Calu3 (cell line): ENCODE results near the gene B9D2. TPM values are rescaled to one million over a fixed set of nuclear protein-coding genes. Genes with fewer than 3 reads are reported as not detected.

Experiments
- BruUV-seq: library from RNA; stranded (reverse); fragments of 400-500 nt; replicated peaks from 2 replicates; lab custom pipeline; 2021; lab: Mats Ljungman, UMichigan
- CTCF ChIA-PET: fragments of 300-600 bp; sonication (Branson Sonifier 250); formaldehyde crosslinking; loops from one replicate; lab custom pipeline; 2022; ENCODE audit warnings: antibody characterized with exemption; lab: Charles Lee
- DNase-seq: peaks from one replicate; pipeline ENCODE4 v3.0.0; 2022
- H3K27ac Mint-ChIP-seq: one replicate; pipeline ENCODE4 v1.8.0; 2022; ENCODE audit warnings: mixed read lengths; ENCODE audit not compliant: unreplicated experiment
- H3K27me3 Mint-ChIP-seq: one replicate; pipeline ENCODE4 v1.8.0; 2022; ENCODE audit warnings: mixed read lengths; ENCODE audit not compliant: unreplicated experiment
- H3K36me3 Mint-ChIP-seq: one replicate; pipeline ENCODE4 v1.8.0; 2022; ENCODE audit warnings: mild to moderate bottlenecking, moderate library complexity, mixed read lengths; ENCODE audit not compliant: insufficient read depth, unreplicated experiment
- H3K4me1 Mint-ChIP-seq: one replicate; pipeline ENCODE4 v1.8.0; 2022; ENCODE audit warnings: mild to moderate bottlenecking, low read depth, mixed read lengths; ENCODE audit not compliant: unreplicated experiment
- H3K4me3 Mint-ChIP-seq: one replicate; pipeline ENCODE4 v1.8.0; 2022; ENCODE audit warnings: mild to moderate bottlenecking, low read depth, moderate library complexity, mixed read lengths; ENCODE audit not compliant: unreplicated experiment
- H3K9me3 Mint-ChIP-seq: one replicate; pipeline ENCODE4 v1.8.0; 2022; ENCODE audit warnings: low read depth, mixed read lengths; ENCODE audit not compliant: unreplicated experiment
- CTCF ChIP-seq: fragments of 200-600 bp; IDR thresholded peaks from one replicate; pipeline ENCODE4 v1.8.0; 2022; ENCODE audit warnings: antibody characterized with exemption; ENCODE audit not compliant: unreplicated experiment
- intact Hi-C: fragments of 100-400 bp; cut with micrococcal nuclease; formaldehyde crosslinking; loops from one replicate; pipeline ENCODE4 v1.10.0; 2022; ENCODE audit not compliant: unreplicated experiment
- total RNA-seq: library from RNA; stranded (reverse); gene quantifications from 2 replicates; pipeline ENCODE4 v1.2.3, GENCODE V29; 2022

Gene B9D2
- total RNA-seq, 1 experiment from 2014 or later = 6.4 TPM

GRCh38 chr19:41344162-41344561 is 19.8 kb downstream of the B9D2 start:
- BruUV-seq = no TSS peak
- CTCF ChIA-PET = no interaction called here
- Mint-ChIP-seq H3K27ac (no peak overlapping the region), H3K9me3 (no peaks in the 10 kb centered on the region), H3K4me3 (no peak overlapping the region), H3K36me3 (peaks cover 7% of the 10 kb centered on the region), H3K4me1 (no peaks in the 10 kb centered on the region), H3K27me3 (no peaks in the 10 kb centered on the region)
- TF ChIP-seq CTCF = no peak
- no peak for DNase-seq
- intact Hi-C loops = loop anchor here (10.0 kb wide), 1 partner anchor 231 kb away; the partner anchor contains the start of gene CEACAM21

- no peak overlapping the region for H3K27ac Mint-ChIP-seq
- DNase-seq = peak; percentile 69
- no peaks in the 10 kb centered on the region for H3K4me1 Mint-ChIP-seq
- H3K9me3 Mint-ChIP-seq = no peaks in the 10 kb centered on the region
- CTCF ChIA-PET = interaction anchor here (0.7 to 1.8 kb wide), 5 partner anchors 9 to 563 kb away, joined by 4 to 7 read pairs (median 6); partner anchors contain the start of genes DMAC2 and HNRNPUL1
- intact Hi-C loops = loop anchor here (10.0 kb wide), 1 partner anchor 233 kb away; the partner anchor contains the start of gene CEACAM21
- no TSS peak for BruUV-seq
- H3K36me3 Mint-ChIP-seq = peaks cover 7% of the 10 kb centered on the region
- H3K4me3 Mint-ChIP-seq = no peak overlapping the region
- H3K27me3 Mint-ChIP-seq = no peaks in the 10 kb centered on the region
- peak; percentile 30 for TF ChIP-seq CTCF
Observed at GRCh38 chr19:41341669-41342490, 22.1 kb downstream of the B9D2 start.

GRCh38 chr19:41339936-41340335 is 24.0 kb downstream of the B9D2 start:
- Mint-ChIP-seq H3K36me3 (peaks cover 7% of the 10 kb centered on the region), H3K9me3 (no peaks in the 10 kb centered on the region), H3K27ac (no peak overlapping the region), H3K27me3 (no peaks in the 10 kb centered on the region), H3K4me1 (no peaks in the 10 kb centered on the region), H3K4me3 (no peak overlapping the region)
- no peak for DNase-seq
- CTCF ChIA-PET = interaction anchor here (0.6 kb wide), 1 partner anchor 37 kb away, joined by 3 read pairs; no protein-coding TSS in a partner anchor
- intact Hi-C loops = loop anchor here (10.0 kb wide), 1 partner anchor 235 kb away; the partner anchor contains the start of gene CEACAM21
- BruUV-seq = TSS peak; percentile 45
- no peak for TF ChIP-seq CTCF

- H3K27me3 Mint-ChIP-seq = no peaks in the 10 kb centered on the region
- H3K9me3 Mint-ChIP-seq = no peaks in the 10 kb centered on the region
- CTCF ChIA-PET = interaction anchor here (0.7 kb wide), 1 partner anchor 74 kb away, joined by 4 read pairs; no protein-coding TSS in a partner anchor
- no peaks in the 10 kb centered on the region for H3K4me1 Mint-ChIP-seq
- H3K27ac Mint-ChIP-seq = no peak overlapping the region
- DNase-seq = no peak
- BruUV-seq = no TSS peak
- intact Hi-C loops = no loop called here
- H3K36me3 Mint-ChIP-seq = peaks cover 10% of the 10 kb centered on the region
- TF ChIP-seq CTCF = no peak
- no peak overlapping the region for H3K4me3 Mint-ChIP-seq
Observed at GRCh38 chr19:41335467-41335866, 28.5 kb downstream of the B9D2 start.
